Endothelial cell of umbilical vein (primary cell): ENCODE measurements around the gene SRM.

Source experiments
- FOS ChIP-seq: IDR thresholded peaks from 2 replicates; pipeline ENCODE4 v1.6.1; 2011; ENCODE audit warnings: mild to moderate bottlenecking, low read length, moderate library complexity, borderline replicate concordance; ENCODE audit not compliant: insufficient read depth
- MAX ChIP-seq: IDR thresholded peaks from 2 replicates; pipeline ENCODE4 v1.6.1; 2011; ENCODE audit not compliant: insufficient read depth, insufficient read length
- POLR2A ChIP-seq: IDR thresholded peaks from 2 replicates; pipeline ENCODE4 v1.6.1; 2012; ENCODE audit warnings: low read depth, mild to moderate bottlenecking, control low read depth, low read length
- TF ChIP-seq, protein P1 (sequence below), 2 donors: IDR thresholded peaks; 1 replicate in 1 of 2; 2 replicates in 1 of 2; pipeline ENCODE4 v1.5.1; 2011; ENCODE audit warnings: low read length in 2 of 2, mild to moderate bottlenecking in 2 of 2, moderate library complexity in 2 of 2, control low read depth in 1 of 2, inconsistent platforms in 1 of 2, low read depth in 1 of 2; ENCODE audit not compliant: insufficient read depth in 1 of 2; ENCODE audit errors: extremely low read depth in 1 of 2

DNA sequence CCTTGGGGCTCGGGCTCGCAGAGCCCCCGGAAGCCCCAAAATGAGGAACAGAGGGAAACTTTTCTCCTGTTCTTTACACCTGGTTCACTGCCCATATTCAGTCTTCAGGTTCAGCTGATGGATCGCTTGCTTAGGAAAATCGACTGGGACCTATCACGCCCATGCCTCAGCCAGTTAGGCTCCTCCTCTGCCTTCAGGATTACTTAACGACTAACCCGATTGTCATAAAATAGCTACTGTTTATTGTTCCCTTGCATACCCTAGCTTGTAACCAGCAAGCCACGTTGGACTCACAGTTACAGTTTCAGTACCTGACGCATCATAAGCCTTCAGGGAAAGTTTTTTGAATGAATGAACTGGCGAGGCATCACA lies 46.7 kb downstream of the SRM start:
- TF ChIP-seq, protein P1, sequence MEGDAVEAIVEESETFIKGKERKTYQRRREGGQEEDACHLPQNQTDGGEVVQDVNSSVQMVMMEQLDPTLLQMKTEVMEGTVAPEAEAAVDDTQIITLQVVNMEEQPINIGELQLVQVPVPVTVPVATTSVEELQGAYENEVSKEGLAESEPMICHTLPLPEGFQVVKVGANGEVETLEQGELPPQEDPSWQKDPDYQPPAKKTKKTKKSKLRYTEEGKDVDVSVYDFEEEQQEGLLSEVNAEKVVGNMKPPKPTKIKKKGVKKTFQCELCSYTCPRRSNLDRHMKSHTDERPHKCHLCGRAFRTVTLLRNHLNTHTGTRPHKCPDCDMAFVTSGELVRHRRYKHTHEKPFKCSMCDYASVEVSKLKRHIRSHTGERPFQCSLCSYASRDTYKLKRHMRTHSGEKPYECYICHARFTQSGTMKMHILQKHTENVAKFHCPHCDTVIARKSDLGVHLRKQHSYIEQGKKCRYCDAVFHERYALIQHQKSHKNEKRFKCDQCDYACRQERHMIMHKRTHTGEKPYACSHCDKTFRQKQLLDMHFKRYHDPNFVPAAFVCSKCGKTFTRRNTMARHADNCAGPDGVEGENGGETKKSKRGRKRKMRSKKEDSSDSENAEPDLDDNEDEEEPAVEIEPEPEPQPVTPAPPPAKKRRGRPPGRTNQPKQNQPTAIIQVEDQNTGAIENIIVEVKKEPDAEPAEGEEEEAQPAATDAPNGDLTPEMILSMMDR (IDR thresholded peaks at IDR 0.05; ENCODE audit: extremely low read depth in 1 of 2, insufficient read depth in 1 of 2, low read depth in 1 of 2, low read length in 2 of 2) = no peak
- TF ChIP-seq POLR2A = no peak
- no peak for TF ChIP-seq MAX
- no peak for TF ChIP-seq FOS
